AG04449 (cell line): ENCODE measurements around the gene ZNF536.

ENCODE experiments used
- CTCF ChIA-PET: fragments of 350-600 bp; formaldehyde crosslinking; extraction: SDS; loops from one replicate; lab custom pipeline; 2021; ENCODE audit warnings: antibody characterized with exemption; lab: Yijun Ruan, JAX
- POLR2A ChIA-PET: fragments of 400-600, 350-600 bp; formaldehyde crosslinking; extraction: SDS; loops from one replicate; lab custom pipeline; 2020; ENCODE audit warnings: antibody characterized with exemption, inconsistent platforms; lab: Yijun Ruan, JAX
- DNase-seq: peaks from one replicate; pipeline ENCODE4 v3.0.0-alpha.2; 2010; ENCODE audit warnings: low read depth, low spot score
- H3K4me3 ChIP-seq: 2 replicates; pipeline ENCODE4 v1.5.1; 2011; ENCODE audit warnings: low read depth, mild to moderate bottlenecking, control low read depth, low read length
- TF ChIP-seq, protein P1 (sequence below): IDR thresholded peaks from one replicate; pipeline ENCODE4 v1.5.1; 2011; ENCODE audit warnings: mild to moderate bottlenecking, moderate library complexity, low read length, control low read depth, inconsistent platforms; ENCODE audit not compliant: insufficient read depth; ENCODE audit errors: missing control alignments

The ZNF536 gene

DNA sequence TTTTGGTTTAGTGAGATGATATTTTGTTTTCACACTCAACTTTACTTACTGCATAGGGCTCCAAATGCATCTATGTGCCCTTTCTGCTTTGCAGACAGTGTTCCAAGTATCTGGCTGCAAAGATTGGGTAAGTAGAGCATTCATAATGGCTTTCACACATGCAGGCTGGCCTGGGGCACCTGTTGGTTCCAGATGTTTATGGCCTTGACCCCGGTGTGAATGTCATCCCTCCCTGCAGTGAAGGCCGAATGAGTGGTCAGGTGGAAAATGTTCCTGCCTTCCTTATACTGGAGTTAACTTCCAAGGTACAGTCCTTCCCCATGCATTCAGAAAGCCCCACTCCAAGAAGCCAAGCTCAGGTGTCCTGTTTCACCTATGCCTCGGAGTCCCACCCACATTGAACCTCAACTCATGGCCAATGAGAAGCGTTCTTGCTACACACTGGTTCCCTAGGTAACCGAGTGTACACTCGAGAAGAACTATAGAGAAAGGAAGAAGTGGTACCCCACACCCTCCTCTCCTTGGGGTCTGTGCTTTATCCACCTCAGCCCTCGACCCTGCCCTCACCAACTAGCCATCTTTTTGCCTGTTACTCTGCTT is 23.0 kb upstream of the ZNF536 start:
- CTCF ChIA-PET: no interaction called here
- TF ChIP-seq, protein P1, sequence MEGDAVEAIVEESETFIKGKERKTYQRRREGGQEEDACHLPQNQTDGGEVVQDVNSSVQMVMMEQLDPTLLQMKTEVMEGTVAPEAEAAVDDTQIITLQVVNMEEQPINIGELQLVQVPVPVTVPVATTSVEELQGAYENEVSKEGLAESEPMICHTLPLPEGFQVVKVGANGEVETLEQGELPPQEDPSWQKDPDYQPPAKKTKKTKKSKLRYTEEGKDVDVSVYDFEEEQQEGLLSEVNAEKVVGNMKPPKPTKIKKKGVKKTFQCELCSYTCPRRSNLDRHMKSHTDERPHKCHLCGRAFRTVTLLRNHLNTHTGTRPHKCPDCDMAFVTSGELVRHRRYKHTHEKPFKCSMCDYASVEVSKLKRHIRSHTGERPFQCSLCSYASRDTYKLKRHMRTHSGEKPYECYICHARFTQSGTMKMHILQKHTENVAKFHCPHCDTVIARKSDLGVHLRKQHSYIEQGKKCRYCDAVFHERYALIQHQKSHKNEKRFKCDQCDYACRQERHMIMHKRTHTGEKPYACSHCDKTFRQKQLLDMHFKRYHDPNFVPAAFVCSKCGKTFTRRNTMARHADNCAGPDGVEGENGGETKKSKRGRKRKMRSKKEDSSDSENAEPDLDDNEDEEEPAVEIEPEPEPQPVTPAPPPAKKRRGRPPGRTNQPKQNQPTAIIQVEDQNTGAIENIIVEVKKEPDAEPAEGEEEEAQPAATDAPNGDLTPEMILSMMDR: no peak
- H3K4me3 ChIP-seq: no peak overlapping the region
- POLR2A ChIA-PET: no interaction called here
- DNase-seq: no peak

- ChIA-PET POLR2A (no interaction called here), CTCF (no interaction called here)
- H3K4me3 ChIP-seq: no peak overlapping the region
- no peak for DNase-seq
- TF ChIP-seq, protein P1: no peak
Measured at GRCh38 chr19:30350692-30351663, 21.2 kb upstream of the ZNF536 start.

DNA sequence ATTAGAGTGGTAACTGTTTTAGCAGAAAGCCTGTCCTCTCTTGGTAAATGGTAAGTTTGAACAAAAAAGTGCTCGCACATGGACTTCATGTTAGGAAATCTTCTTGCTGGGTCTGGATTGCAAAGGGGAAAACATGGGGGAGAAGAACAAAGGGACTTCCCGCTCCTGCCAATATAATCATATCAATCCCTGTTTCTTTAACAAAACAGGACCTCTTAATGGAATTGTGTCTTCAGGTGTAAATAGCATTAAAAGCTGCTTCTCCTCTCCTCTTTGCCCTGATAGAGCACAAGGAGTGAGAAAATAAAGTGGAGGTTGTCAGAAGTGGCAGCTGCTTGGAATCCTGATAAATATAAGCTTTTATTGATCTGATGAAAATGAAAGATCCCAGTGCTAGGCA is 20.4 kb upstream of the ZNF536 start:
- POLR2A ChIA-PET: no interaction called here

GRCh38 chr19:30353394-30353945 is 18.7 kb upstream of the ZNF536 start:
- POLR2A ChIA-PET: no interaction called here
- CTCF ChIA-PET: no interaction called here
- TF ChIP-seq, protein P1: no peak
- no peak for DNase-seq
- H3K4me3 ChIP-seq: no peak overlapping the region

More for the DNA sequence above, 20.4 kb upstream of the ZNF536 start:
- TF ChIP-seq, protein P1: no peak
- DNase-seq: no peak
- H3K4me3 ChIP-seq: no peak overlapping the region
- CTCF ChIA-PET: no interaction called here

DNA sequence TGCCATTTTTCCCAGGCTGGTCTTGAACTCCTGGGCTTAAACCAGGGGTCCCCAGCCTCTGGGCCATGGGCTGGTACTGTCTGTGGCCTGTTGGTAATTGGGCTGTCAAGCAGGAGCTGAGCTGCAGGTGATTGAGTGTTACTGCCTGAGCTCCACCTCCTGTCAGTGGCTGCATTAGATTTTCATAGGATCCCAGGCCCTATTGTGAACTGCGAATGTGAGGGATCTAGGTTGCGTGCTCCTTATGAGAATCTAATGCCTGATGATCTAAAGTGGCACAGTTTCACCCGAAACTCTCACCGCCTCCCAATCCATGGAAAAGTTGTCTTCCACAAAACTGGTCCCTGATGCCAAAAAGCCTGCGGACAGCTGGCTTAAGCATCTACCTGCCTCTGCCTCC is 16.6 kb upstream of the ZNF536 start:
- ChIA-PET POLR2A (no interaction called here), CTCF (no interaction called here)
- TF ChIP-seq, protein P1: no peak
- no peak for DNase-seq
- no peak overlapping the region for H3K4me3 ChIP-seq
